Keratinocyte (primary cell): ENCODE measurements around the gene ABCC6. TPM values are rescaled to one million over a fixed set of nuclear protein-coding genes. Genes with fewer than 3 reads are reported as not detected.

Experiments used
- DNase-seq: peaks from one replicate; pipeline ENCODE4 v3.0.0-alpha.2; 2011; ENCODE audit warnings: low read depth, missing footprints, low spot score
- FAIRE-seq: peaks from 2 replicates; lab custom pipeline; 2011; peaks lifted over from hg19 to GRCh38; lab: Jason Lieb, UNC
- H2AFZ ChIP-seq: 2 replicates; pipeline ENCODE4 v1.6.0; 2012; ENCODE audit warnings: low read length, control low read depth, inconsistent platforms; ENCODE audit not compliant: control insufficient read depth
- H3K27ac ChIP-seq: 2 replicates; pipeline ENCODE4 v1.5.1; 2011; ENCODE audit warnings: low read length; ENCODE audit not compliant: control insufficient read depth, insufficient read depth
- H3K27me3 ChIP-seq: 3 replicates; pipeline ENCODE4 v1.6.0; 2011; ENCODE audit warnings: low read length; ENCODE audit not compliant: control insufficient read depth, insufficient read depth; ENCODE audit errors: extremely low read depth
- H3K36me3 ChIP-seq, 2 experiments: 2 replicates in 1 of 2; 3 replicates in 1 of 2; pipeline ENCODE4 v1.5.1; 2011; ENCODE audit warnings: low read length in 2 of 2, mild to moderate bottlenecking in 1 of 2; ENCODE audit not compliant: control insufficient read depth in 2 of 2, insufficient read depth in 2 of 2; ENCODE audit errors: extremely low read depth in 1 of 2
- H3K4me1 ChIP-seq: 3 replicates; pipeline ENCODE4 v1.5.1; 2011; ENCODE audit warnings: low read length; ENCODE audit not compliant: control insufficient read depth, insufficient read depth; ENCODE audit errors: extremely low read depth
- H3K4me2 ChIP-seq: 3 replicates; pipeline ENCODE4 v1.6.0; 2011; ENCODE audit warnings: low read depth, low read length; ENCODE audit not compliant: control insufficient read depth, insufficient read depth; ENCODE audit errors: extremely low read depth
- H3K4me3 ChIP-seq, 3 experiments: fragments of 200-600 bp in 1 of 3; sonication (generic) in 1 of 3; 2 replicates in 2 of 3; 3 replicates in 1 of 3; pipeline ENCODE4 v1.5.1; 2011 to 2016; ENCODE audit warnings: low read length in 3 of 3, mild to moderate bottlenecking in 3 of 3, control low read depth in 2 of 3, inconsistent platforms in 1 of 3, low read depth in 1 of 3, mixed read lengths in 1 of 3, mixed run types in 1 of 3, moderate library complexity in 1 of 3; ENCODE audit not compliant: control insufficient read depth in 2 of 3, insufficient read depth in 2 of 3; ENCODE audit errors: extremely low read depth in 1 of 3
- H3K79me2 ChIP-seq: 2 replicates; pipeline ENCODE4 v1.6.0; 2012; ENCODE audit warnings: low read length; ENCODE audit not compliant: control insufficient read depth, insufficient read depth
- H3K9ac ChIP-seq: 3 replicates; pipeline ENCODE4 v1.6.0; 2011; ENCODE audit warnings: low read length; ENCODE audit not compliant: control insufficient read depth, insufficient read depth; ENCODE audit errors: extremely low read depth
- H3K9me1 ChIP-seq: 3 replicates; pipeline ENCODE4 v1.6.0; 2011; ENCODE audit warnings: low read length; ENCODE audit not compliant: control insufficient read depth, insufficient read depth; ENCODE audit errors: extremely low read depth
- H3K9me3 ChIP-seq: 2 replicates; pipeline ENCODE4 v1.5.1; 2012; ENCODE audit warnings: low read depth, low read length; ENCODE audit not compliant: control insufficient read depth
- H4K20me1 ChIP-seq: 3 replicates; pipeline ENCODE4 v1.6.0; 2011; ENCODE audit warnings: low read length; ENCODE audit not compliant: control insufficient read depth, insufficient read depth; ENCODE audit errors: extremely low read depth
- CTCF ChIP-seq, 3 experiments: IDR thresholded peaks in 1 of 3; conservative IDR thresholded peaks in 1 of 3; optimal IDR thresholded peaks in 1 of 3; 2 replicates in 2 of 3; 3 replicates in 1 of 3; pipeline versions ENCODE3 to v1.5.1; 2011; ENCODE audit warnings: low read length in 3 of 3, mild to moderate bottlenecking in 3 of 3, moderate library complexity in 2 of 3, control low read depth in 1 of 3, inconsistent platforms in 1 of 3; ENCODE audit not compliant: insufficient read depth in 2 of 3; ENCODE audit errors: extremely low read depth in 1 of 3
- EZH2 ChIP-seq: IDR thresholded peaks from one replicate; pipeline ENCODE4 v1.6.1; 2012; ENCODE audit warnings: inconsistent platforms, mild to moderate bottlenecking, low read length, moderate library complexity
- dilution Hi-C: fragments of 300-500 bp; cut with MboI; formaldehyde crosslinking; loops from one replicate; pipeline ENCODE4 v1.7.0; 2020; ENCODE audit warnings: low sequenced_read_pairs; ENCODE audit not compliant: extremely low pct_ligation_motif_present
- polyA plus RNA-seq, 5 experiments: library from polyadenylated mRNA; depleted of rRNA in 3 of 5; stranded (reverse) in 3 of 5; stranded (forward) in 1 of 5; unstranded in 1 of 5; fragments of >200 nt; gene quantifications; 1 replicate in 1 of 5; 2 replicates in 3 of 5; 3 replicates in 1 of 5; pipeline versions ENCODE4 v1.2.1 to v1.2.3, GENCODE V29; 2011 to 2012; ENCODE audit warnings: missing spikeins in 2 of 5, low read depth in 1 of 5, low replicate concordance in 1 of 5

ABCC6 gene
- polyA plus RNA-seq, 1 donor (not counting 4 experiments of a cell fraction or from before 2014, with no cell fraction given), result not detected

GRCh38 chr16:16147316-16147999, 75.8 kb downstream of the ABCC6 start:
- no peaks in the 10 kb centered on the region for H4K20me1 ChIP-seq
- H3K27ac ChIP-seq, result no peak overlapping the region
- no peak overlapping the region for H3K4me3 ChIP-seq
- TF ChIP-seq CTCF (optimal IDR thresholded peaks at IDR 0.05 in 1 of 3, IDR thresholded peaks at IDR 0.05 in 1 of 3, conservative IDR thresholded peaks at IDR 0.05 in 1 of 3; ENCODE audit: extremely low read depth in 1 of 3, insufficient read depth in 2 of 3, low read length in 3 of 3) (no peak), EZH2 (no peak)
- no peaks in the 10 kb centered on the region for H3K9me1 ChIP-seq
- FAIRE-seq, result no peak
- peaks cover 4 to 11% of the 10 kb centered on the region in 2 experiments for H3K36me3 ChIP-seq
- DNase-seq, result no peak
- H2AFZ ChIP-seq, result no peak overlapping the region
- H3K79me2 ChIP-seq, result no peaks in the 10 kb centered on the region
- H3K9me3 ChIP-seq, result no peaks in the 10 kb centered on the region
- dilution Hi-C loops, result no loop called here
- no peak overlapping the region for H3K4me2 ChIP-seq
- no peaks in the 10 kb centered on the region for H3K27me3 ChIP-seq
- H3K9ac ChIP-seq, result no peak overlapping the region
- H3K4me1 ChIP-seq, result peaks cover 7% of the 10 kb centered on the region

GRCh38 chr16:16146380-16147315, 76.6 kb downstream of the ABCC6 start:
- no peak overlapping the region for H3K27ac ChIP-seq
- H4K20me1 ChIP-seq, result no peaks in the 10 kb centered on the region
- peaks cover 7% of the 10 kb centered on the region for H3K4me1 ChIP-seq
- peaks cover 8 to 11% of the 10 kb centered on the region in 2 experiments for H3K36me3 ChIP-seq
- H2AFZ ChIP-seq, result no peak overlapping the region
- no peak for FAIRE-seq
- no peak for DNase-seq
- no peaks in the 10 kb centered on the region for H3K9me1 ChIP-seq
- no peak overlapping the region for H3K4me3 ChIP-seq
- H3K79me2 ChIP-seq, result no peaks in the 10 kb centered on the region
- TF ChIP-seq EZH2 (no peak), CTCF (optimal IDR thresholded peaks at IDR 0.05 in 1 of 3, IDR thresholded peaks at IDR 0.05 in 1 of 3, conservative IDR thresholded peaks at IDR 0.05 in 1 of 3; ENCODE audit: extremely low read depth in 1 of 3, insufficient read depth in 2 of 3, low read length in 3 of 3) (no peak)
- H3K9ac ChIP-seq, result no peak overlapping the region
- H3K27me3 ChIP-seq, result no peaks in the 10 kb centered on the region
- dilution Hi-C loops, result no loop called here
- H3K9me3 ChIP-seq, result no peaks in the 10 kb centered on the region
- H3K4me2 ChIP-seq, result no peak overlapping the region
